GM19455 (cell line): ENCODE results near the gene C11orf42.

Experiments
- ATAC-seq: cut with Tn5 transposase; IDR thresholded peaks from one replicate; pipeline ENCODE4 v1.9.1; 2021; ENCODE audit not compliant: unreplicated experiment

Gene C11orf42, protein sequence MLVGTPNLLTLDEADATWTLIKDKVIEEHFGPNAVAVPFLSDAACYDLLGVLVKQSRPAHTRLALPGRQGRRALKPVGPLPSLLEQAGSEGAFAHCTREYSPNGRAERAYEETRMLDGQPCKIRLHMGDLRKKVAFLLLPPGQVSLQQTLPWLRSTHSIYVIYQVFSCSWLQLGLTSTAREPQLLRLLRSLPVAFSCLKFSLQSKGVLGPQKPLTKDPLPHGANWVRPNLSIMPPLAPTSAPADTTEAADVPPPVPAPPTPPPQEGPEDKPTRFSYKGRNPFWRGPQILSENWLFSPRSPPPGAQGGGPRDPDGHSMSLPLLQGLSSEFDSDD

DNA sequence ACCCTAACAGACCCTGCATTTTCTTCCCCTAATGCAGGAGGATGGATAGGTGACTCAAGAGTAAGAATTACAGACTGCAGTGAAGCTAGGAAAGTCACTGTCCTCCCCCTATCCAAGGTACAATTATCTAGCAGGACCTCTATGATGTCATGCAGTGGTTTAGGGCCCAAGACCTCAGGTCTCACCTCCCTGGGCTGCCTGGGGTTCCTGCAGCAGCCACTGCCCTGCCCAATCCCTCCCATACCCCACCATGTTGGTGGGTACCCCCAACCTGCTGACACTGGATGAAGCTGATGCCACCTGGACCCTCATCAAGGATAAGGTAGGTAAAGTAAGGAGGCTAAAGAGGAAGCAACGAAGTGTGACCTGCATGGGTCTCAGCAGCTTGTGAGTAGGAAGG is at the start of gene C11orf42:
Gene C11orf42, plus strand, starts transcription at position 192 of the 400 bp plus-strand sequence. Its CDS starts 59 bp downstream, at position 251.
- ATAC-seq, result no peak

DNA sequence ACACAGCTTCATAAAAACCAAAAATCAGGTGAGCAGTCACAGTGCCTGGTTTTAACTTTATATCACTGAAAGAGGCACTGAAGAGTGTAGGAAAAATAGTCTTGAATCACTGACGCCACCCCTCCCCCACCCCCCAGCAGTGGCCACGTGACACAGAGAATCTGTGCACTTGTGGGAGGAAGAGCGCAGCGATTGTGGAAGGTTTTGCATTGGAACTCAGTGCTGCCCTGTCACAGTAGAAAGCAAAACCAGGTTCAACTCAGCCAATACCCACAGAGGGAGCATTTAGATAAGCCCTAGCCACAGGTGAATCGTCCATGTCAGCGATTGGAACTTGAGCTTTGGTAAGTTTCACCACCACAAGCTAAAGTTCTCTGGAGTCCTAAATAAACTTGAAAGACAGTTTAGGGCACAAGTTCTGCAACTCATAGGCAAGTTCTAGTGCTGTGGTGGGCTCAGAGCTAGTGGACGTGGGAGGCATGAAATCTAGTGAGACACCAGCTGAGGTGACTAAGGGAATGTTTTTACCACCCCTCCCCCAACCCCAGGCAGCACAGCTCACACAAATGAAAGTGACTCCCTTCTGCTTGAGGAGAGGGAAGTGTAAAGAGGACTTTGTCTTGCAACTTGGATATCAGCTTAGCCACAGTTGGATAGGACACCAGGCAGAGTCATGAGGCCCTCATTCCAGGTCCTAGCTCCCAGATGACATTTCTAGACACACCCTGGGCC is 48.6 kb upstream of the C11orf42 start:
- no peak for ATAC-seq

DNA sequence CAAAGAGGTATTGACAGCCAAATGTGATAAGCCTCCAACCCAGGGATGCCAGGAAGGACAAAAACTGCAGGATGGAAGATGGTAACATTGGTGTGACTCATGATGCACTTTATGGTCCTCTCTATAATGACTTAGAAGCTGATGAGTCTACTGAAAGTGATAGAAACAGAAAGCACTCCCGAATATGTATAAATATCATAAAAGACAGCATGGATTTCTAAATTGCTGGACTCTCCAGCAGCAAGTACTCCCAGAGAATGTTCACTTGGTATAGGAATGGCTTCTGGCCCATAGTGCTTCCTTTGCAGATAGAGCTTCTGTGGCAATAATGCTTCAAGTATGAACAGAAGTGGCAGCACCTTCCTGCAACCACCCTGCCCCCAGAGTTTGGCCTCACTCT is 35.1 kb upstream of the C11orf42 start, which contains the start of gene OR52B2:
Gene OR52B2, minus strand, starts transcription at position 101 of the 400 bp plus-strand sequence. Its CDS starts 0 bp downstream, at position 101.
- no peak for ATAC-seq

DNA sequence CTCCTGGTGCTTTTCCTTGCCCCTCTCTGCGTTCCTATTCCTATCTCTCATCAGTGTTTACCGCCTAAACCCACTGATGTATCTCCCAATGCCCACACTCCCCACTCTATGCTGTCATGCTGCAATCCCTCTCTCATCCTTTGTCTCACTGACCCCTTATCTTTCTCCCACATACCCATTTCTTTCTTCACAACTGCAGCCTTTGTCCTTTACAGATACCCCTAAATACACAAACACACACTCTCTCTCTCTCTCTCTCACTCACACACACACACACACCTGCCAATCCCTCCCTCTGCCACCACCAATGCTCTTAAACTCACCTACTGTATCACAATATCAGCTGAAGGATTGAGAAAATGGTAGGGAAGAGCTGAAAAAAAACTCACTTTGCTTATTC is 29.9 kb upstream of the C11orf42 start:
- ATAC-seq, result no peak

DNA sequence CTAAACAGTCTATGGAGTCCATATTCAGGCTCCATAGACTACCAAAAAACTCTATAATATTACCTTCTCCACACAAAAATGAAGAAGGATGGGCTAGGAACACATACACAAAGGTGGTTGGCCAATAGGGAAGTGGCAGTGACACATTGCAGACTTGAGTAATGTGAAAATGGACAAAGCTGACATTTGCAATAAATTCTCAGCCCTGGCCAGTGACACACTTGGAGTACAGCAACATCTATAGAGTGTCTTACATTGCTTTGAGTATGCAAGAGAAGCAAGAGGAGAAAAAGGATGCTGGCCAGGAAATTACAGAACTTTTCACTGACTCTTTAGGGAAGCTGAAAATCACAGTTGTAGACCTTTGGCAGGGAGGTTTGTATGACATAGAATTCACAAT is 13.6 kb upstream of the C11orf42 start:
- no peak for ATAC-seq

DNA sequence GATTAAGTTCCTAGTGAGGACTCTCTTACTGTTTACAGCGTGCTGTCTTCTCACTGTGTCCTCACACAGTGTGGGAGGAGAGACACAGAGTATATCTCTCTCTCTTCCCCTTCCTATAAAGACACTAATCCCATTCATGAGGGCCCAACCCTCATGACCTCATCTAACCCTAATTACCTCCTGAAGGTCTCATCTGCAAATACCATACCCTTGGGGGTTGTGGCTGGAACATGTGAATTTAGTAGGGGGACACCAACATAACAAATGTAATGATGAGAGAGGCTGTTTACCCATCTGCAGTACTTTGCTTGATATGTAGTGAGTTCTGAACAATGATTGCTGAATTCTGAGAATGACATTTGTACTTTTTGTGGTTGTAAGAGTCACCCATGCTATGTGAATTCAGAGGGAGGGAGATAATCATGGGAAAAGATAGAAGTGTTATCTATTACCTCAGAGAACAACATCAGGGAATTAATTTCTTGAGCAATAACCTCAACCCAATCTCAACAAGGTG is 11.2 kb upstream of the C11orf42 start:
- ATAC-seq, result no peak

DNA sequence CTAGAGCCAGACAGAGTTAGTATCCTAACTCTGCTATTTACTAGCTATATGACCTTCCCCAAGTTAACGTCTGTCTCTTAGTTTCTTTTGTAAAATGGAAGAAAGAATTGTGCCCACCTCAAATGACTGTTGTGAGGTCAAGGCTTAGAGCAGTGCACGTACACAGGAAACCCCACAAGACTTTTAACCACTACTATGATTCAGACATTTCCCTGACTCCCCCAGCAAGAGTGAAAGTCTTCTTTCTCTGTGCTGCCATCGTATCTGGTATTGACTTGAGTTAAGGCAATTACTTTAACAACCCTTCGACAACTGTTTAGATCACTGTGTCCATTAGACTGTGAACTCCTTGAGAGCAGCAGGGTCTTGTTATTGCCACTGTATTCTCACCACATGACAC is 9.0 kb upstream of the C11orf42 start:
- no peak for ATAC-seq

DNA sequence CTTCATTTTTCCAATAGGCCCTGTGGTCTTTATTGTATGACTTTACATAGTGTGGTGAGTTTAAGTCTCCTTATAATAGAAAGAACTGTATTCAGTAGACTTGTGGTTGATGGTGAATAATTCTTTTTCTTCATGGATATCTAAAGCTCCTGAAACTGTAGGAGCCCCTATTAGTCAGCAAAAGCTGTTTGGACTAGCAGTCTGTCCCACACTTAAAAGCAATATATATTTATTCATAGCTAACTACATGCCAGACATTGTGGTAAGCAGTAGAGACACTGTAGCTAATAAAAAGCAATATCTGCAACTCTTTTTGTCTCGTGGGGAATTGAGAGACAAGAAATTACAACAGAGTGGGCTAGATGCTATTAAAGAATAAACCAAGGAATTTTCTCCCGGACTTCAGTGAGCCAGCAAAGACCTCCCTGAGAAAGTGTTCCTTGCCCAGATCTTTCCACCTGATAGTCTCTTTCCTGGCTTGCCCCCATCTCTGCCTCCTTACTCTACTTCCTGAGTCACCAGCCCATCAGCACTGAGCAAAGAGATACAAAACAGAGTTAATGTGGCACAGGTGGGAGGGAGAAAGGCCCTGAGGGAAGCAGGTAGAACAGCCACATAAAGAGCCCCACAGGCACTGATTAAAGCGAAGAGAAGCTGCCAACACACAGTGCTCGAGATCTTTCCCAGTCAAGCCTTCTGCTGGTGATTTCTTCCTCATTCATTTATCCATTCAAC is 7.7 kb upstream of the C11orf42 start:
- ATAC-seq, result no peak

DNA sequence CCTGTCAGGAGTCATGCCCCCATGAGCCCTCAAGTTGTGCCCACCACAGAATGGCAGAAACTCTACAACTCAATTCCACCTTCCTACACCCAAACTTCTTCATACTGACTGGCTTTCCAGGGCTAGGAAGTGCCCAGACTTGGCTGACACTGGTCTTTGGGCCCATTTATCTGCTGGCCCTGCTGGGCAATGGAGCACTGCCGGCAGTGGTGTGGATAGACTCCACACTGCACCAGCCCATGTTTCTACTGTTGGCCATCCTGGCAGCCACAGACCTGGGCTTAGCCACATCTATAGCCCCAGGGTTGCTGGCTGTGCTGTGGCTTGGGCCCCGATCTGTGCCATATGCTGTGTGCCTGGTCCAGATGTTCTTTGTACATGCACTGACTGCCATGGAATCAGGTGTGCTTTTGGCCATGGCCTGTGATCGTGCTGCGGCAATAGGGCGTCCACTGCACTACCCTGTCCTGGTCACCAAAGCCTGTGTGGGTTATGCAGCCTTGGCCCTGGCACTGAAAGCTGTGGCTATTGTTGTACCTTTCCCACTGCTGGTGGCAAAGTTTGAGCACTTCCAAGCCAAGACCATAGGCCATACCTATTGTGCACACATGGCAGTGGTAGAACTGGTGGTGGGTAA is 6.1 kb upstream of the C11orf42 start, which contains the start of gene OR52W1:
Gene OR52W1, plus strand, starts transcription at position 51 of the 637 bp plus-strand sequence. Its CDS starts 0 bp downstream, at position 51.
- no peak for ATAC-seq

DNA sequence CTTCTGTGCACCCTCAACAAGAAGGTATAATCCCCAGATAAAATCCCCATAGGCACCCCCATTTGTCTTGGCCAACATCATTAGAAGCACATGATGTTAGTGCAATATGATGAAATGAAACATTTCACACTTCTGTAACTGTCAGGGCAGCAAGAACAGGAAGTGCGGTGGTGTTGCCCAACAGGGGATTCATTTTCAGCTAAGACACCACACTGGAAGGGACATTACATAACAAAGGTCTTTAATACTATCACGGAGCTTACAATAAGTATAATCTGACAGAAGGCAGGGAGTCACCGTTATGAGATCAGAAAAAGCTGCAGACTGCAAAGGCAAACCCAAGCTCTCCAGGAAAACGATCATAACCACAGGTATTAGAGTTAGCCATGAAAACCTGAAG is 4.4 kb upstream of the C11orf42 start:
- no peak for ATAC-seq

DNA sequence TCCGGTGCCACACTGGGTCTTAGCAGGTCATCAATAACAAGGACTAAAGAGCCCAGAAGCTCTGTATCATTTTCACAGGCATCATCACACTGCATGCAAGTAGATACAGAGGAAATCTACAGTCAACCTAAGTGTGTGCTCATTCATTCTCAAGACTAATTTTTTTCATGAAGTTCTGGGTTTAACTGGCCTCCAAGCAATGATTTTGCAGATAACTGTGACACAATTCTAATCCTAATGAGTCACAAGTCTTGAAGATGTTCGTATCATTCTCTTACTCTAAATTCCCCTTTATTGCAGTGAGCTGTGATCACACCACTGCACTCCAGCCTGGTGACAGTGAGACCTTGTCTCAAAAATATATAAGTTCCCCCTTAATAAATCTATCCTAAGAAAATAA is 3.9 kb upstream of the C11orf42 start:
- ATAC-seq, result no peak

DNA sequence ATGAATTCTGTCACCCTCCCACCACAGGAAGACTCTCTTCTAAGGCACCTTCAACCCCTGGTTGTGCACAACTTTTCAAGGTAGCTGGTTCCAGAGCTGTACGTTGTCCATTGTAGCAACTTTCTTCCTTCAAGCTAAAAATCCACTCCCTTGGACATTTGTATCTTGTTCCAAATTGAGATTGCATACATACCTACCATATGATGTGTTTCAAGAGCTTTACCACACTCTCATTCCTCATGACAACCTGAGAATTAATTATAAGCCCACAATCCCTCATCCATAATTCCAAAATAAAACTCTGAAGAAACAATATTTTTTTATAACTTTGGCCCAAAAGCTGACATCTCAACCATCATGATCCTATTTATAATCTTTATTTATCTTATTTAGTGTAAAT is 3.3 kb upstream of the C11orf42 start:
- ATAC-seq, result no peak

DNA sequence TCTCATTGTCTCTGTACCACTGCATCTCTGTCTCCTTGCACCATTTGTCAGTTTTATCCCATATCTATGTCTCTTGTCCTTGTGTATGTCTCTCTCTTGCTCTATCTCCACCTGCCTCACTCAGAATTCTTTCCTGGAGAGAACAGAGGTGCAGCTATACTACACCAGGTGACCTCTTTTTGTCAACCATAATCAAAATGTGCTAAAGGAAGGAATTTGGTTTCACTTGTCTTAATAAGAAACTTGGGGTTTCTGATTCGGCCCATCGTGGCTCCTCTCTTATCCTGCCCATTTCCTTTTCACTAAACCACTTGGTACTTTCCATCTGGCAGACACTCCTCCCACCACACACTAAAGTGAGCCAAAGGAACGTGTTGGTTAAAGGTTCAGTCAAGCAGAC is 2.0 kb upstream of the C11orf42 start:
- peak; percentile 54 for ATAC-seq

DNA sequence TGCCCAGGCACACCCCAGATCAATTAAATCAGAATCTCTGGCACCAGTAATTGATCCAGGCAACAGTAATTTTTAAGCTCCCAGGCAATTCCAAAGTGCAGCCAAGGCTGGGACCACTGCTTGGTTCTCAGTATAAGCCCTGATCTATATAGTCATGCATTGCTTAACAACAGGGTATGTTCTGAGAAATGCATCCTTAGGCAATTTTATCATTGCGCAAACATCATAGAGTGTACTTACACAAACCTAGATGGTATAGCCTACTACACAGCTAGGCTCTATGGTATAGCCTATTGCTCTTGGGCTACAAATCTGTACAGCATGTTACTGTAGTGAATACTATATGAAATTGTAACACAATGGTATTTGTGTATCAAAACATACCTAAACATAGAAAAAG is 651 bp upstream of the C11orf42 start:
- ATAC-seq, result no peak

DNA sequence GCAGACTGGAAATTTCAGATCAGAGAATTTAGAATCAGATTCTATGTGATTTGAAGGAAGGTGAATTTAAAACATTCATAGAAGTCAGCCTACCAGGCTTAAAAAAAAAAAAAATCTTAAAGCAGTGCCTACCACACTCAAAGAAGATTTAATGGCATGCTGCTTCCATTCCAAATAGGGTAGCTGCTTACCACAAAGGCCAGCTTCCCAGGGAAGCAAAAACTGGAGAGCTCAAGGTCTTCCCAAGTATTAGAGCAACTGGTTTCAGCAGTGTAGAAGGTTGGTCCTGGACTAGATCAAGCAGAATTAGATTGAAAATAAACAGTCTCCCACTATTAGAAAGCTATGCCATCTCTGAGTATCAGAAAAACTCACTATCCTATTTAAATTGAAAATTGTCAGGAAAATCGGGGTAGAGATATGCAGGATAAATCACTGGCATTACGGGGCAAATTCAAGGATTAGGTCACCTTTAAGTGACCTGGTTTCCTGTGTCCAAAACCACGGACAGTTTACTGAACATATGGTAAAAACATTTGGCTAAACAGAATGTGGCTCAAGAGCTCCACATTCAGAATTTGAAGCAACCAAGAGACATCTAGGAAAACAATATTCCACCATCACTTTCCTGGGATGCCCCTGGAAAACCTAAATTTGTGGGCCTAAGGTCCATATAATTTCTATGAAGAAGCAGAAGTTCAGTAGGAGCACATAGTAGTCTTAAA is 1.3 kb downstream of the C11orf42 start:
- no peak for ATAC-seq

DNA sequence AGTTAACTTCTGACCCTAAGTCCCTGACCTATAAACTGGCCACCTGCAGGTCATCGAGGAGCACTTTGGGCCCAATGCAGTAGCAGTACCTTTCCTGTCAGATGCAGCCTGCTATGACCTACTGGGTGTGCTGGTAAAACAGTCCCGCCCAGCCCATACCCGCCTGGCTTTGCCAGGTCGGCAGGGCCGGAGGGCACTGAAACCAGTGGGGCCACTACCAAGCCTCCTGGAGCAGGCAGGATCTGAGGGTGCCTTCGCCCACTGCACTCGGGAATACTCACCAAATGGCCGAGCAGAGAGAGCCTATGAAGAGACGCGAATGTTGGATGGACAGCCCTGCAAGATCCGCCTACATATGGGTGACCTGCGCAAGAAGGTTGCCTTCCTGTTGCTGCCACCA is 4.4 kb downstream of the C11orf42 start:
- no peak for ATAC-seq

DNA sequence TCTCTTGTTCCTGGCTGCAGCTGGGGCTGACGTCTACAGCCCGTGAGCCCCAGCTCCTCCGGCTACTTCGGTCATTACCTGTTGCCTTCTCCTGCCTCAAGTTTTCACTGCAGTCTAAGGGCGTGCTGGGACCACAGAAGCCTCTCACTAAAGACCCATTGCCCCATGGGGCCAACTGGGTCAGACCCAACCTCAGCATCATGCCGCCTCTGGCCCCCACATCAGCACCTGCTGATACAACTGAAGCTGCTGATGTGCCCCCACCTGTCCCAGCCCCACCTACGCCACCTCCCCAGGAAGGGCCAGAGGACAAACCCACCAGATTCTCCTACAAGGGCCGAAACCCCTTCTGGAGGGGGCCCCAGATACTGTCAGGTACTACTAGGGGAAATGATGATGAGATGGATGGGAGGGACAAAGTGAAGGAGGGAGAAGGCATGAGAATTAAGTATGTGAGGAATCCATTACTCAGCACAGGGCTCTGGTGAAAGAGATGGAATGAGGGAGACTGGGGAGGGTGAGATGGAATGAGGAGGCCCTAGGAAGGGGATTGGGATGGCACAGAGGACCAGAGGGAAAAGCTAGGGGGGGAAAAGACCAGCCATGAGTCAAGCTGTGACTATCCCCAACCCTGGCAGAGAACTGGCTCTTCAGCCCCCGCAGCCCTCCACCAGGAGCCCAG is 5.1 kb downstream of the C11orf42 start:
- ATAC-seq, result no peak

DNA sequence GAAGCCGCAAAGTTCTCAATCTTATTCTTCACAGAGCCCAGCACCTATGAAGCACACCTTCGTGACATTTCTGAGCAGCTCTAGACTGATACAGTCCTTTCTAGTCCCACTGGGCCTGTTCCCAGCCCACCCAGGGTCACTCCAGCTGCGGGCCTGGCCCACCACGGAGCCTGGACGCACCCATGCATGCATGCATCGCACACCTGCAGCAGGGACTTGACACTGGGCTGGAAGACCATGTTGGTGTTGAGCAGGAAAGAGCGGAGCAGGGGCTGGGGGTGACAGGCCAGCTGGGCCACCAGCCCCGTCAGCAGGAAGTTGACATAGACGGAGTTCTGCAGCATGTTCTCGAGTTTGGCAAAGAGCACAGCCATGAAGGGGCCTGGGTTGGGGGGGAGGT is 9.2 kb downstream of the C11orf42 start:
- ATAC-seq, result no peak

DNA sequence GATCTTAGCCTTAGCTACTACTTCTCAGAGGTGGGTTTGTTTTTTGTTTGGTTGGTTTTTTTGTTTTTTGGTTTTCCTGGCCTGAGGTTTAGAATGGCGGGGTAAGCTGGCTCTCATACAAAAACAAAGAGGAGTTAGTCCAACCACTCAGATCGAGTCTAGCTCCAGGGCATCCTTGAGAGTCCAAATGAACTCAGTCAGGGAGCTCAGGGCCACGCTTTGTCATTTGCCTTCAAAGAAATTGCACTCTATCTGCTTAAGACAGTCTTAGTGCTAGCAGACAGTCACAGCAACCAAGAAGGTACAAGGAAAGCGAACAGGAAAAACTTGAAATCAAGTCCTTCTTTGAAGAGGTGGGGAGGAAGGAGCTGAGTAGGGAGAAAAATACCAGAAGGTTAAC is 11.1 kb downstream of the C11orf42 start:
- no peak for ATAC-seq

DNA sequence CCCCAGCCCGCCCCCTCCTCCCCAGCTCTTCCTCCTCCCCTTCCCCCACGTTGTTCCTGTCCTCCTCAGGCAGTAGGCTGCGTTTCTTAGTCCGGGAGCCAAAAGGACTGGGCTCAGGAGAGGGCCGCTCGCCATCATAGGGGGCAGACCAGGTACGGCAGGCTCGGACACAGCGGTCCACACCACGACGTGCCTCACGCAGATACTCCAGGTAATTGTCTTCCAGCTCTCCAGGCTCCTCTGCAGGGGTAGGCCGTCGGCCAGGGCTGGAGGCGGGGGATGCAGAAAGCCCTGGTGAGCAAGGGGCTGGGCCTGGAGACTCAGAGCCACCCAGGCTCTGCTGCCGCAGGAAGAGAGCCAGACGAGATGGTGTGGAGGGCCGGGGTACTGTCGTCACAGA is 12.4 kb downstream of the C11orf42 start:
- no peak for ATAC-seq
